GM15510 (cell line): ENCODE results near the gene PRSS36.
A peak's percentile ranks its signal among the peaks of the same experiment; 100 is the strongest.

ENCODE experiments used
- POLR2A ChIP-seq: IDR thresholded peaks from 3 replicates; pipeline ENCODE4 v1.6.1; 2011; ENCODE audit warnings: borderline replicate concordance; ENCODE audit not compliant: insufficient read length; ENCODE audit errors: extremely low read depth

Gene PRSS36

GRCh38 chr16:31106509-31107464 lies 43.1 kb downstream of the PRSS36 start:
- TF ChIP-seq POLR2A: no peak

GRCh38 chr16:31105677-31106213 lies 44.1 kb downstream of the PRSS36 start:
- TF ChIP-seq POLR2A: peak; percentile 45

GRCh38 chr16:31099860-31100638 lies 49.8 kb downstream of the PRSS36 start:
- no peak for TF ChIP-seq POLR2A

- TF ChIP-seq POLR2A: peak; percentile 58
These were observed 55.3 kb downstream of the PRSS36 start, which contains the start of gene VKORC1 for GRCh38 chr16:31094424-31095120. Gene VKORC1 (minus strand): TSS chr16:31094797. CDS start chr16:31094729, 68 bp downstream.

GRCh38 chr16:31094088-31094423 lies 55.8 kb downstream of the PRSS36 start:
- no peak for TF ChIP-seq POLR2A

GRCh38 chr16:31093132-31093703 lies 56.6 kb downstream of the PRSS36 start:
- TF ChIP-seq POLR2A: no peak

GRCh38 chr16:31092330-31092729 lies 57.5 kb downstream of the PRSS36 start:
- no peak for TF ChIP-seq POLR2A

GRCh38 chr16:31090540-31090939 lies 59.3 kb downstream of the PRSS36 start:
- TF ChIP-seq POLR2A: no peak

- TF ChIP-seq POLR2A: no peak
These were observed 60.7 kb downstream of the PRSS36 start for GRCh38 chr16:31089199-31089598.
